Cardiac muscle cell (in vitro differentiated cells and primary cell): ENCODE measurements around the gene CCDC30. TPM values are rescaled to one million over a fixed set of nuclear protein-coding genes. Genes with fewer than 3 reads are reported as not detected.

ENCODE experiments used
- DNase-seq, 2 donors: peaks; one replicate each; pipeline versions ENCODE4 v3.0.0 to v3.0.0-alpha.2; 2010 to 2017; ENCODE audit warnings: low read depth in 1 of 2, low spot score in 1 of 2
- H3K27ac ChIP-seq: fragments of 200-600 bp; sonication (generic); 2 replicates; pipeline ENCODE4 v1.5.1; 2016
- H3K27me3 ChIP-seq: fragments of 200-600 bp; sonication (generic); 2 replicates; pipeline ENCODE4 v1.6.0; 2016; ENCODE audit warnings: control low read depth
- H3K36me3 ChIP-seq: fragments of 200-600 bp; sonication (generic); 2 replicates; pipeline ENCODE4 v1.5.1; 2016; ENCODE audit warnings: control low read depth
- H3K4me1 ChIP-seq: fragments of 200-600 bp; sonication (generic); 2 replicates; pipeline ENCODE4 v1.8.1; 2017; ENCODE audit warnings: low read depth, mild to moderate bottlenecking, mixed run types
- H3K4me3 ChIP-seq: fragments of 200-600 bp; sonication (generic); 2 replicates; pipeline ENCODE4 v1.5.1; 2016; ENCODE audit warnings: mild to moderate bottlenecking
- H3K9me3 ChIP-seq: fragments of 200-600 bp; sonication (generic); 2 replicates; pipeline ENCODE4 v1.5.1; 2017; ENCODE audit warnings: low read depth, mild to moderate bottlenecking, control low read depth
- CTCF ChIP-seq: IDR thresholded peaks from 2 replicates; pipeline ENCODE4 v1.5.1; 2012; ENCODE audit warnings: low read depth, mild to moderate bottlenecking, low read length
- polyA plus RNA-seq: library from polyadenylated mRNA; unstranded; fragments of >200 nt; fragmentation: Nextera tagmentation; extraction: Ambion mirVana; gene quantifications from 2 replicates; pipeline ENCODE4 v1.2.1, GENCODE V29; 2016
- total RNA-seq: library from RNA; depleted of rRNA; stranded (reverse); fragments of >200 nt; gene quantifications from 2 replicates; pipeline ENCODE4 v1.2.3, GENCODE V29; 2016

Gene CCDC30
- total and polyA plus RNA-seq, 2 experiments from 2014 or later: 1.8 to 4.2 TPM

- DNase-seq: peak in 1 of 2 donors; percentile 24
- no peaks in the 10 kb centered on the region for H3K4me1 ChIP-seq
- H3K4me3 ChIP-seq: no peak overlapping the region
- no peak for TF ChIP-seq CTCF
- H3K9me3 ChIP-seq: no peaks in the 10 kb centered on the region
- H3K27me3 ChIP-seq: no peaks in the 10 kb centered on the region
- H3K27ac ChIP-seq: no peak overlapping the region
- peaks cover 2% of the 10 kb centered on the region for H3K36me3 ChIP-seq
Measured at GRCh38 chr1:42674214-42674613, 211.1 kb downstream of the CCDC30 start.

GRCh38 chr1:42674682-42675081 is 211.6 kb downstream of the CCDC30 start:
- Histone ChIP-seq H3K27me3 (no peaks in the 10 kb centered on the region), H3K4me3 (no peak overlapping the region), H3K4me1 (no peaks in the 10 kb centered on the region), H3K9me3 (no peaks in the 10 kb centered on the region), H3K36me3 (no peaks in the 10 kb centered on the region), H3K27ac (no peak overlapping the region)
- DNase-seq: no peak
- no peak for TF ChIP-seq CTCF

GRCh38 chr1:42675467-42675866 is 212.4 kb downstream of the CCDC30 start:
- no peak for TF ChIP-seq CTCF
- Histone ChIP-seq H3K27ac (no peak overlapping the region), H3K4me1 (peaks cover 4% of the 10 kb centered on the region), H3K27me3 (no peaks in the 10 kb centered on the region), H3K36me3 (no peaks in the 10 kb centered on the region), H3K9me3 (no peaks in the 10 kb centered on the region), H3K4me3 (no peak overlapping the region)
- DNase-seq: no peak

GRCh38 chr1:42676534-42677087 is 213.5 kb downstream of the CCDC30 start:
- H3K4me3 ChIP-seq: no peak overlapping the region
- H3K9me3 ChIP-seq: no peaks in the 10 kb centered on the region
- no peaks in the 10 kb centered on the region for H3K36me3 ChIP-seq
- TF ChIP-seq CTCF: no peak
- peaks cover 6% of the 10 kb centered on the region for H3K4me1 ChIP-seq
- no peaks in the 10 kb centered on the region for H3K27me3 ChIP-seq
- DNase-seq: no peak
- no peak overlapping the region for H3K27ac ChIP-seq

GRCh38 chr1:42679364-42679983 is 216.4 kb downstream of the CCDC30 start:
- DNase-seq: peak in 1 of 2 donors; percentile 14
- Histone ChIP-seq H3K9me3 (no peaks in the 10 kb centered on the region), H3K36me3 (no peaks in the 10 kb centered on the region), H3K4me1 (peaks cover 19% of the 10 kb centered on the region), H3K4me3 (no peak overlapping the region), H3K27ac (no peak overlapping the region), H3K27me3 (no peaks in the 10 kb centered on the region)
- no peak for TF ChIP-seq CTCF
